DND-41 (cell line): ENCODE data around the gene ATP1B3.

Experiments
- EZH2 ChIP-seq: IDR thresholded peaks from 3 replicates; pipeline ENCODE4 v1.6.1; 2012; ENCODE audit warnings: borderline replicate concordance, low read depth, mild to moderate bottlenecking, moderate library complexity, low read length, inconsistent platforms; ENCODE audit not compliant: severe bottlenecking
- TF ChIP-seq, protein P1 (sequence below): IDR thresholded peaks from 2 replicates; pipeline ENCODE4 v1.5.1; 2012; ENCODE audit warnings: borderline replicate concordance, low read length, moderate library complexity, mild to moderate bottlenecking; ENCODE audit not compliant: poor library complexity, severe bottlenecking; ENCODE audit errors: extremely low read depth

GRCh38 chr3:141963301-141963700 is 86.9 kb downstream of the ATP1B3 start:
- TF ChIP-seq, protein P1, sequence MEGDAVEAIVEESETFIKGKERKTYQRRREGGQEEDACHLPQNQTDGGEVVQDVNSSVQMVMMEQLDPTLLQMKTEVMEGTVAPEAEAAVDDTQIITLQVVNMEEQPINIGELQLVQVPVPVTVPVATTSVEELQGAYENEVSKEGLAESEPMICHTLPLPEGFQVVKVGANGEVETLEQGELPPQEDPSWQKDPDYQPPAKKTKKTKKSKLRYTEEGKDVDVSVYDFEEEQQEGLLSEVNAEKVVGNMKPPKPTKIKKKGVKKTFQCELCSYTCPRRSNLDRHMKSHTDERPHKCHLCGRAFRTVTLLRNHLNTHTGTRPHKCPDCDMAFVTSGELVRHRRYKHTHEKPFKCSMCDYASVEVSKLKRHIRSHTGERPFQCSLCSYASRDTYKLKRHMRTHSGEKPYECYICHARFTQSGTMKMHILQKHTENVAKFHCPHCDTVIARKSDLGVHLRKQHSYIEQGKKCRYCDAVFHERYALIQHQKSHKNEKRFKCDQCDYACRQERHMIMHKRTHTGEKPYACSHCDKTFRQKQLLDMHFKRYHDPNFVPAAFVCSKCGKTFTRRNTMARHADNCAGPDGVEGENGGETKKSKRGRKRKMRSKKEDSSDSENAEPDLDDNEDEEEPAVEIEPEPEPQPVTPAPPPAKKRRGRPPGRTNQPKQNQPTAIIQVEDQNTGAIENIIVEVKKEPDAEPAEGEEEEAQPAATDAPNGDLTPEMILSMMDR, result no peak
- no peak for TF ChIP-seq EZH2
